Activated CD4-positive, alpha-beta T cell treated with anti-CD3 and anti-CD28 coated beads for 36 hours (primary cell): ENCODE data around the gene KRT17. TPM values are rescaled to one million over a fixed set of nuclear protein-coding genes. Genes with fewer than 3 reads are reported as not detected.
A peak's percentile ranks its signal among the peaks of the same experiment; 100 is the strongest.

Experiments
- ATAC-seq: fragments of 200-7000 bp; cut with Tn5 transposase; one replicate; pipeline ENCODE4 v1.10.0; 2021; ENCODE audit warnings: mild to moderate bottlenecking, moderate library complexity
- CTCF ChIA-PET: fragments of 350-600 bp; sonication (Branson Sonifier 250); formaldehyde crosslinking; loops from one replicate; lab custom pipeline; 2021; ENCODE audit warnings: antibody characterized with exemption; lab: Charles Lee
- POLR2A ChIA-PET: fragments of 350-600 bp; sonication (Branson Sonifier 250); formaldehyde crosslinking; loops from one replicate; lab custom pipeline; 2021; ENCODE audit warnings: antibody characterized with exemption, inconsistent platforms; lab: Charles Lee
- DNase-seq: peaks from one replicate; pipeline ENCODE4 v3.0.0-alpha.2; 2020
- H3K27ac Mint-ChIP-seq: one replicate; pipeline ENCODE4 v1.8.0; 2021; ENCODE audit warnings: mixed read lengths
- H3K27me3 Mint-ChIP-seq: one replicate; pipeline ENCODE4 v1.8.0; 2021; ENCODE audit warnings: mixed read lengths
- H3K36me3 Mint-ChIP-seq: one replicate; pipeline ENCODE4 v1.8.0; 2021; ENCODE audit warnings: low read depth, mixed read lengths
- H3K4me1 Mint-ChIP-seq: one replicate; pipeline ENCODE4 v1.8.0; 2021; ENCODE audit warnings: mixed read lengths
- H3K4me3 Mint-ChIP-seq: one replicate; pipeline ENCODE4 v1.8.0; 2021; ENCODE audit warnings: mild to moderate bottlenecking, moderate library complexity, mixed read lengths
- H3K9me3 Mint-ChIP-seq: one replicate; pipeline ENCODE4 v1.8.0; 2021; ENCODE audit warnings: low read depth, mixed read lengths
- intact Hi-C, 2 experiments: fragments of 100-400 bp; cut with DNase I in 1 of 2; cut with micrococcal nuclease in 1 of 2; formaldehyde crosslinking; loops; one replicate each; pipeline versions ENCODE4 v1.14.2 to v1.15.1; 2022 to 2024; cut with DNase I, micrococcal nuclease
- total RNA-seq, 2 experiments: library from RNA; stranded (reverse); gene quantifications; one replicate each; pipeline ENCODE4 v1.2.3, GENCODE V29; 2021

Gene KRT17
- total RNA-seq, 2 experiments from 2014 or later = not detected

DNA sequence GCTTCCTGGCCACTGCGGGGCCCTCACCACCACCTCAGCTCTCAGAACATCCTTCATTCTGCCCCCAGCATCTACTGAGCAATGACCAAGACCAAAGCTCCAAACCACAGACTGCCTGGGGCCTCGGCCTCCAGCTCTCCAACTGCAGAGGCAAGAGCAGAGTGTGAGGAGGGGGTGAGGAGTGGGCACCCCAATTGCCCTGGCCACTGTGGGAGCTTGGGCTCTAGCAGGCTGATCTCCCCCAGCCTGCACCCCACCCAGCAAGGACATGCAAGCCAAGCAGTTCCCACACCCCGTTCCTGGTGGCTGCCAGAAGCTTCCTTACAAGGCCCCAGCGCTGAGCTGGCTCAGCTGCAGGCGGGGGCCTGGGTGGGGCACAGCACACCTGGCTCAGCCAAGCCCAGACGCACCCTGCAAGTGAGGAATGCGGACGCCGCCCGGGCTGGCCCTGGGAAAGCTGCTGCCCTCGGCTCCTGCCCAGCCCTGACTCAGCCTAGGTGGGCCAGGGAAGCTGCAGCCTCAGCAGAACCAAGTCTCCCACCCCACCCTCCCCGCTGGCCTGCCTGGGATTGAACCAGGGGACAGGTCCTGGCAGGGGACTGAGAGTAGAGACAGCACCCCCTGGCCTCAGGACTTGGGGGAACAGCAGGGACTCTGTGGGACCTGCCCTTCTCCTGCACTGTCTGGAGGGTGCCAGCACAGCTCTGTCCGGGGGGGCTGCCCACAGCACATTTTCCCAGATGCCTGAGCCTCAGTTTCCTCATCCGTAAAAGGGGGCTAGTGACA, 29.7 kb upstream of the KRT17 start:
- H3K4me3 Mint-ChIP-seq = no peak overlapping the region
- H3K9me3 Mint-ChIP-seq = no peaks in the 10 kb centered on the region
- H3K36me3 Mint-ChIP-seq = no peaks in the 10 kb centered on the region
- no peak overlapping the region for H3K27ac Mint-ChIP-seq
- intact Hi-C loops = no loop called here
- no peak for DNase-seq
- H3K4me1 Mint-ChIP-seq = no peaks in the 10 kb centered on the region
- no peaks in the 10 kb centered on the region for H3K27me3 Mint-ChIP-seq
- ChIA-PET POLR2A (no interaction called here), CTCF (interaction anchor here (0.5 to 10.3 kb wide), 6 partner anchors 12 to 1023 kb away, joined by 3 to 252 read pairs (median 4); no protein-coding TSS in a partner anchor)
- no peak for ATAC-seq

DNA sequence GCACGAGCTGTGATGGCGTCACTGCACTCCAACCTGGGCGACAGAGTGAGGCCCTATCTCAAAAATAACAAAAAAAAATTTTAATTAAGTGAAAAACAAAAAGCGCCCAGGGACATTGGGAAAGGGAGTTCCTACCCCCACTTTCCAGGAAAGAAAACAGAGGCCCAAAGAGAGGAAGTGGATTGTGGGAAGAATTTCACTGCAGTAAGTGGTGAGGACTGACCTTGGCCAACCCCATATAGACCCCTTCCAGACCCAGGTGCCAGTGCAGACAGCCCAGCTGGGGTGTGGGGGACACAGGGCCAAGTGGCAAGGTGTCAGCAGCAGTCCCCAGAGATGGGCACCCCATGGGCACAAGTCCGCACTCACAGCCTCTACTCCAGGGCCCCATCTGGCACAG, 29.0 kb upstream of the KRT17 start:
- ChIA-PET CTCF (interaction anchor here (0.5 to 10.3 kb wide), 4 partner anchors 13 to 1022 kb away, joined by 3 to 252 read pairs (median 4); no protein-coding TSS in a partner anchor), POLR2A (no interaction called here)
- H3K27ac Mint-ChIP-seq = no peak overlapping the region
- no peak overlapping the region for H3K4me3 Mint-ChIP-seq
- H3K9me3 Mint-ChIP-seq = no peaks in the 10 kb centered on the region
- no peak for DNase-seq
- no peaks in the 10 kb centered on the region for H3K27me3 Mint-ChIP-seq
- intact Hi-C loops = no loop called here
- H3K36me3 Mint-ChIP-seq = no peaks in the 10 kb centered on the region
- ATAC-seq = no peak
- peaks cover 4% of the 10 kb centered on the region for H3K4me1 Mint-ChIP-seq

DNA sequence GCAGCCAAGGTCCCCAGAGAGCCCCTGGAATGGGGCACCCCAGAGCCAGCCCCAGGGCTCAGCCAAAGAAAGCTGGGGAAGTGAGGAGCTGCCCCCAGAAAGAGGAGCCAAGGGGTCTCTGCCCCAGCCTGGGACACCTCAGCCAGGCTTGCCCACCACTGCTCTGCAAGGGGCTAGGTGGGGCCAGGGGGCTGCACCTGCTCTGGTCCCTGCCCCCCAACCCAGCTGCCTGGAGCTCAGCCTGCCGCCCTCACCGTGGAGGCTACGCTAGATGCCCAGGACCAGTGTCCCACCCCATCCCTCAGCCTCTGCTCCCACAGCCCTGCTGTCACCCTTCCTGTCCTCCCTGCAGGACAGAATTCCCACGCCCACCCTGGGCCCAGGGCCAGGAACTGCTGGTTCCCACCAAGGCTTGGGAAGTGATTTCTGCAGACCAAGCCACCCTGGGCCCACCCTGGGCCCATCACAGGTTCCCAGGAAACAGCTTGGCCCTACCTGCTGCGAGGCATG, 28.1 kb upstream of the KRT17 start:
- CTCF ChIA-PET = interaction anchor here (0.6 to 10.3 kb wide), 5 partner anchors 8 to 800 kb away, joined by 3 to 252 read pairs (median 4); no protein-coding TSS in a partner anchor
- H3K36me3 Mint-ChIP-seq = no peaks in the 10 kb centered on the region
- no peak overlapping the region for H3K4me3 Mint-ChIP-seq
- H3K27ac Mint-ChIP-seq = no peak overlapping the region
- H3K4me1 Mint-ChIP-seq = peaks cover 9% of the 10 kb centered on the region
- intact Hi-C loops = no loop called here
- H3K27me3 Mint-ChIP-seq = no peaks in the 10 kb centered on the region
- DNase-seq = no peak
- H3K9me3 Mint-ChIP-seq = no peaks in the 10 kb centered on the region
- POLR2A ChIA-PET = no interaction called here
- no peak for ATAC-seq

DNA sequence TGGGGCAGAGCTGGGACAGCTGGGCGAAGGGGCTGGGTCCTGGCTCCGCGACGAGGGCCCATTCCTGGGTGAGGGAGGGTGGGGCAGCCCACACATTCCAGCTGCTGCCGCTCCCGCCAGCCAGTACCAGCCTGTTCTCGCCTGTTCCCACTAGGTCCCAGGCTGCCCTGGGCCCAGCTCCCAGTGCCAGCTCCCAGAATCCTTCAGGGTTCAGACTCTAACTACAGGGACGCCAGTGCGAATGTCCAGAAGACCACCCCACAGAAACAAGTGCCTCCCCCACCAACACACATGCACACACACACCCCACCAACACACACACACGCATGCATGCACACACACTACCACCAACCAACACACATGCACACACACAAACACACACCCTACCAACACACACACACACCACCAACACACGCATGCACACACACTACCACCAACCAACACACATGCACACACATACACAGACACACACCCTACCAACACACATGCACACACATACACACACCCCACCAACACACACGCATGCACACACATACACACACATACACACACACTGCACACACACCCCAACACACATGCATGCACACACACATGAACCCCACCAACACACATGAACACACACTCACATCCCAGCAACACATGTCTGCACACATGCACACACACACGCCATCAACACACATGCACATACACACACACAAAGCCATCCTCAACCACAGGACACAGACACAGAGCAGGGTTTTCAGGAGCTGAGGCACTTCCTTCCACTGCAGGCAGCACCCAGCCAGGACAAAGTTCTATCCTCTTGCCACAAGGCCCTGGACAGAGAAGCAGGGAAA, 27.5 kb upstream of the KRT17 start:
- POLR2A ChIA-PET = interaction anchor here (0.8 kb wide), 1 partner anchor 102 kb away, joined by 4 read pairs; no protein-coding TSS in a partner anchor
- no peaks in the 10 kb centered on the region for H3K27me3 Mint-ChIP-seq

GRCh38 chr17:41650794-41651624, 26.6 kb upstream of the KRT17 start:
- H3K27me3 Mint-ChIP-seq = no peaks in the 10 kb centered on the region
- H3K4me1 Mint-ChIP-seq = peaks cover 9% of the 10 kb centered on the region
- intact Hi-C loops = no loop called here
- H3K9me3 Mint-ChIP-seq = no peaks in the 10 kb centered on the region
- ChIA-PET CTCF (interaction anchor here (0.9 to 10.3 kb wide), 4 partner anchors 9 to 100 kb away, joined by 3 to 252 read pairs (median 44); no protein-coding TSS in a partner anchor), POLR2A (interaction anchor here (0.8 kb wide), 1 partner anchor 101 kb away, joined by 4 read pairs; no protein-coding TSS in a partner anchor)
- H3K36me3 Mint-ChIP-seq = no peaks in the 10 kb centered on the region
- no peak overlapping the region for H3K4me3 Mint-ChIP-seq
- DNase-seq = no peak
- no peak for ATAC-seq
- H3K27ac Mint-ChIP-seq = no peak overlapping the region

More for the DNA sequence above, 27.5 kb upstream of the KRT17 start:
- Mint-ChIP-seq H3K27ac (no peak overlapping the region), H3K4me3 (no peak overlapping the region), H3K9me3 (no peaks in the 10 kb centered on the region), H3K36me3 (no peaks in the 10 kb centered on the region), H3K4me1 (peaks cover 9% of the 10 kb centered on the region)
- DNase-seq = no peak
- intact Hi-C loops = no loop called here
- CTCF ChIA-PET = interaction anchor here (0.6 to 10.3 kb wide), 6 partner anchors 9 to 799 kb away, joined by 3 to 252 read pairs (median 4); no protein-coding TSS in a partner anchor
- ATAC-seq = no peak

GRCh38 chr17:41649923-41650519, 25.6 kb upstream of the KRT17 start:
- Mint-ChIP-seq H3K27ac (no peak overlapping the region), H3K4me1 (peaks cover 9% of the 10 kb centered on the region)
- intact Hi-C loops = loop anchor here (2.0 to 5.0 kb wide), 4 partner anchors 163 to 848 kb away; no protein-coding TSS in a partner anchor

GRCh38 chr17:41648411-41649195, 24.2 kb upstream of the KRT17 start:
- Mint-ChIP-seq H3K36me3 (no peaks in the 10 kb centered on the region), H3K4me1 (peaks cover 9% of the 10 kb centered on the region), H3K9me3 (no peaks in the 10 kb centered on the region), H3K27ac (peak overlapping the region; percentile 66), H3K4me3 (peak overlapping the region; percentile 50), H3K27me3 (no peaks in the 10 kb centered on the region)
- DNase-seq (peak; percentile 92), ATAC-seq (peak; percentile 91)
- intact Hi-C loops = loop anchor here (1.0 to 5.0 kb wide), 10 partner anchors 14 to 846 kb away; no protein-coding TSS in a partner anchor
- CTCF ChIA-PET = interaction anchor here (0.5 to 10.3 kb wide), 46 partner anchors 8 to 1491 kb away, joined by 3 to 252 read pairs (median 4); partner anchors contain the start of genes EIF1 and KRT17
- POLR2A ChIA-PET = interaction anchor here (0.6 kb wide), 1 partner anchor 56 kb away, joined by 3 read pairs; no protein-coding TSS in a partner anchor

More at GRCh38 chr17:41649923-41650519, 25.6 kb upstream of the KRT17 start:
- no peaks in the 10 kb centered on the region for H3K9me3 Mint-ChIP-seq
- no peak for DNase-seq
- POLR2A ChIA-PET = interaction anchor here (0.6 kb wide), 1 partner anchor 1035 kb away, joined by 3 read pairs; no protein-coding TSS in a partner anchor
- ATAC-seq = no peak
- H3K4me3 Mint-ChIP-seq = no peak overlapping the region
- H3K36me3 Mint-ChIP-seq = no peaks in the 10 kb centered on the region
- CTCF ChIA-PET = interaction anchor here (0.7 to 10.3 kb wide), 6 partner anchors 9 to 105 kb away, joined by 3 to 252 read pairs (median 11); no protein-coding TSS in a partner anchor
- H3K27me3 Mint-ChIP-seq = no peaks in the 10 kb centered on the region

- POLR2A ChIA-PET = no interaction called here
- H3K36me3 Mint-ChIP-seq = no peaks in the 10 kb centered on the region
- H3K4me1 Mint-ChIP-seq = peaks cover 9% of the 10 kb centered on the region
- H3K4me3 Mint-ChIP-seq = peak overlapping the region; percentile 50
- CTCF ChIA-PET = interaction anchor here (0.6 to 10.3 kb wide), 32 partner anchors 8 to 829 kb away, joined by 3 to 252 read pairs (median 4); partner anchors contain the start of gene KRT17
- DNase-seq (peak; percentile 95), ATAC-seq (peak; percentile 81)
- no peak overlapping the region for H3K27ac Mint-ChIP-seq
- H3K9me3 Mint-ChIP-seq = no peaks in the 10 kb centered on the region
- intact Hi-C loops = loop anchor here (1.0 to 5.0 kb wide), 10 partner anchors 14 to 846 kb away; no protein-coding TSS in a partner anchor
- no peaks in the 10 kb centered on the region for H3K27me3 Mint-ChIP-seq
Measured at GRCh38 chr17:41647940-41648410, 23.6 kb upstream of the KRT17 start.
